Activated T-cell treated with anti-CD3 and anti-CD28 coated beads, Interleukin-2, amount 50 U/mL, for 24 hours (primary cell): Measurements from ENCODE around the gene SLC1A2.
A peak's percentile ranks its signal among the peaks of the same experiment; 100 is the strongest.

ENCODE experiments used
- DNase-seq: peaks from one replicate; pipeline ENCODE4 v3.0.0-alpha.2; 2020
- H3K27ac Mint-ChIP-seq: 2 replicates; pipeline ENCODE4 v1.8.0; 2020; ENCODE audit warnings: mild to moderate bottlenecking, mixed read lengths
- H3K27me3 Mint-ChIP-seq: 2 replicates; pipeline ENCODE4 v1.8.0; 2020; ENCODE audit warnings: mixed read lengths
- H3K36me3 Mint-ChIP-seq: 2 replicates; pipeline ENCODE4 v1.8.0; 2020; ENCODE audit warnings: low read depth, mixed read lengths
- H3K4me1 Mint-ChIP-seq: 2 replicates; pipeline ENCODE4 v1.8.0; 2020; ENCODE audit warnings: low read depth, mixed read lengths
- H3K4me3 Mint-ChIP-seq: 2 replicates; pipeline ENCODE4 v1.8.0; 2020; ENCODE audit warnings: mild to moderate bottlenecking, moderate library complexity, mixed read lengths
- H3K9me3 Mint-ChIP-seq: 2 replicates; pipeline ENCODE4 v1.8.0; 2020; ENCODE audit warnings: mixed read lengths

The SLC1A2 gene

GRCh38 chr11:35424157-35424940, 5.0 kb upstream of the SLC1A2 start:
- H3K4me3 Mint-ChIP-seq = no peak overlapping the region
- DNase-seq = no peak
- peaks cover 7% of the 10 kb centered on the region for H3K4me1 Mint-ChIP-seq
- H3K27ac Mint-ChIP-seq = no peak overlapping the region
- H3K27me3 Mint-ChIP-seq = peaks cover 82% of the 10 kb centered on the region
- H3K36me3 Mint-ChIP-seq = no peaks in the 10 kb centered on the region
- H3K9me3 Mint-ChIP-seq = no peaks in the 10 kb centered on the region

GRCh38 chr11:35420371-35420770, 1.0 kb upstream of the SLC1A2 start:
- Mint-ChIP-seq H3K4me3 (peak overlapping the region; percentile 58), H3K9me3 (no peaks in the 10 kb centered on the region), H3K4me1 (peaks cover 12% of the 10 kb centered on the region), H3K27ac (no peak overlapping the region), H3K27me3 (peaks cover 85% of the 10 kb centered on the region), H3K36me3 (no peaks in the 10 kb centered on the region)
- DNase-seq = no peak

GRCh38 chr11:35419830-35420333, 524 bp upstream of the SLC1A2 start:
- Mint-ChIP-seq H3K4me3 (peak overlapping the region; percentile 58), H3K4me1 (peaks cover 12% of the 10 kb centered on the region), H3K36me3 (no peaks in the 10 kb centered on the region), H3K27ac (no peak overlapping the region), H3K27me3 (peaks cover 85% of the 10 kb centered on the region), H3K9me3 (no peaks in the 10 kb centered on the region)
- no peak for DNase-seq

- H3K4me3 Mint-ChIP-seq = peak overlapping the region; percentile 65
- H3K27ac Mint-ChIP-seq = no peak overlapping the region
- H3K27me3 Mint-ChIP-seq = peaks cover 89% of the 10 kb centered on the region
- H3K4me1 Mint-ChIP-seq = peaks cover 12% of the 10 kb centered on the region
- peak; percentile 49 for DNase-seq
- no peaks in the 10 kb centered on the region for H3K36me3 Mint-ChIP-seq
- H3K9me3 Mint-ChIP-seq = no peaks in the 10 kb centered on the region
Observed at GRCh38 chr11:35418282-35419183, 825 bp downstream of the SLC1A2 start.

DNA sequence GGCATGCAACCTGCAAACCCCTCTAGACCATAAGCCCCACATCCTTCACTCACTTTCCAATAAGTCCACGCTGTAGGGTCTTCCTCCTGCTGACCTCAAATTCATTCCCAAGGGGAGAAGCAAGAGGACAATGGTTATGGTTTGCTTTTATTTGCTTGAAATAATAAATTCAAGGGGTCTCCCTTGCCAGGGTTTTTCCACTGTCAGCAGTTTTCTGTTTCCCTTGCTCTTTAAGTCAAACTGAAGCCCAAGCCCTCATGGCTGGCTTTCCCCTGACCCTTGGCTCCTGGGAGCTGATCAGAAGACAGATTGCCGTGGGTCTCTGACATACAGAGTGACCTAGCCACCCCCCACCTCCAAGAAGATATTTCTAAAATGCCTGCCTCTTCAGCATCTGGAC, 3.9 kb downstream of the SLC1A2 start:
- H3K4me1 Mint-ChIP-seq = peaks cover 12% of the 10 kb centered on the region
- H3K4me3 Mint-ChIP-seq = no peak overlapping the region
- no peak overlapping the region for H3K27ac Mint-ChIP-seq
- H3K9me3 Mint-ChIP-seq = no peaks in the 10 kb centered on the region
- H3K27me3 Mint-ChIP-seq = peaks cover 69% of the 10 kb centered on the region
- no peak for DNase-seq
- H3K36me3 Mint-ChIP-seq = no peaks in the 10 kb centered on the region

DNA sequence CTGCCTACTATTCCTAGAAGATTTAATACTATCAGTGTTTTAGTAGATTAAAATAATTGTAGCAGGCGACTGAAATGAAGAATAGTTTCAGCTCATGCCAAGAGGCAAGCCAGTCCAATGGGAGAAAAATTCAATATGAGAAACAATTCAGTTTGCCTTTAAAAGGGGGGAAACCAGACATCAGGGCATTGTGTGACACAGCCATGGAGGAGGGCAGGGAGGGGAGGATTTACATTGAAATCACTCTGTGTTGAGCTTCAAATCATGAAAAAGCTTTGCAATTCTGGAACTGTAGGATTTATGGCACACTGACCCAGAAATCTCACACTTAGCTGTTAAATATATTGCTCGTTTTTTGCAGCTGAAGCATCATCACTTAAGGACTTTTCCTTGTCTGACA, 4.6 kb downstream of the SLC1A2 start:
- H3K27ac Mint-ChIP-seq = no peak overlapping the region
- peaks cover 65% of the 10 kb centered on the region for H3K27me3 Mint-ChIP-seq
- no peaks in the 10 kb centered on the region for H3K36me3 Mint-ChIP-seq
- H3K9me3 Mint-ChIP-seq = no peaks in the 10 kb centered on the region
- no peak for DNase-seq
- no peak overlapping the region for H3K4me3 Mint-ChIP-seq
- peaks cover 7% of the 10 kb centered on the region for H3K4me1 Mint-ChIP-seq

- Mint-ChIP-seq H3K4me3 (no peak overlapping the region), H3K36me3 (no peaks in the 10 kb centered on the region), H3K27ac (no peak overlapping the region), H3K4me1 (peaks cover 5% of the 10 kb centered on the region), H3K27me3 (peaks cover 62% of the 10 kb centered on the region), H3K9me3 (no peaks in the 10 kb centered on the region)
- DNase-seq = no peak
Observed at GRCh38 chr11:35414311-35414710, 5.0 kb downstream of the SLC1A2 start.

- Mint-ChIP-seq H3K36me3 (no peaks in the 10 kb centered on the region), H3K4me1 (peaks cover 5% of the 10 kb centered on the region), H3K27me3 (peaks cover 57% of the 10 kb centered on the region), H3K9me3 (no peaks in the 10 kb centered on the region), H3K27ac (no peak overlapping the region), H3K4me3 (no peak overlapping the region)
- no peak for DNase-seq
Observed at GRCh38 chr11:35413598-35413997, 5.8 kb downstream of the SLC1A2 start.

- H3K4me3 Mint-ChIP-seq = no peak overlapping the region
- H3K4me1 Mint-ChIP-seq = no peaks in the 10 kb centered on the region
- H3K27me3 Mint-ChIP-seq = peaks cover 44% of the 10 kb centered on the region
Observed at GRCh38 chr11:35412285-35412684, 7.1 kb downstream of the SLC1A2 start.

GRCh38 chr11:35407041-35407440, 12.3 kb downstream of the SLC1A2 start:
- Mint-ChIP-seq H3K27ac (no peak overlapping the region), H3K36me3 (no peaks in the 10 kb centered on the region), H3K4me3 (no peak overlapping the region), H3K9me3 (no peaks in the 10 kb centered on the region), H3K4me1 (peaks cover 1% of the 10 kb centered on the region), H3K27me3 (peaks cover 20% of the 10 kb centered on the region)
- no peak for DNase-seq

More at GRCh38 chr11:35412285-35412684, 7.1 kb downstream of the SLC1A2 start:
- Mint-ChIP-seq H3K9me3 (no peaks in the 10 kb centered on the region), H3K27ac (no peak overlapping the region), H3K36me3 (no peaks in the 10 kb centered on the region)
- no peak for DNase-seq

DNA sequence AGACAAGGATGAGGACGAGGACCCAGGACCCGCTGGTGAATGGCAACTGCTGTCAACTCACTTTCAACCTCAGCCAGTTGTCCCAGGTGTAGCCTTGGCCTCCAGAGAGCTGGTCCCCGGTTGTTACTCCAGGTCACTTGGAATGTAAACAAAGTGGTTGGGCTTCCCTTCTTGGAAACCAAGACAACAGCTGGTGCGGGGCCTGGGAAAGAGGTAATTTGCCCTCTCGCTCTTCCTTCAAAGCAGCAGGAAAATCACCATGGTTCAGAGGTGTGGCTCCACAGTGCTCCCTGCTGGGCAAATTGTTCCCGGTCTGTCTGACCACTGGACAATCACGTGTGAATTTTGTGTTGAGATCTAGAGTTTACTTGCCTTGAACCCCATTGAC, 15.0 kb downstream of the SLC1A2 start:
- Mint-ChIP-seq H3K27me3 (peaks cover 7% of the 10 kb centered on the region), H3K4me1 (peaks cover 1% of the 10 kb centered on the region), H3K4me3 (no peak overlapping the region), H3K27ac (no peak overlapping the region), H3K9me3 (no peaks in the 10 kb centered on the region), H3K36me3 (no peaks in the 10 kb centered on the region)
- no peak for DNase-seq

DNA sequence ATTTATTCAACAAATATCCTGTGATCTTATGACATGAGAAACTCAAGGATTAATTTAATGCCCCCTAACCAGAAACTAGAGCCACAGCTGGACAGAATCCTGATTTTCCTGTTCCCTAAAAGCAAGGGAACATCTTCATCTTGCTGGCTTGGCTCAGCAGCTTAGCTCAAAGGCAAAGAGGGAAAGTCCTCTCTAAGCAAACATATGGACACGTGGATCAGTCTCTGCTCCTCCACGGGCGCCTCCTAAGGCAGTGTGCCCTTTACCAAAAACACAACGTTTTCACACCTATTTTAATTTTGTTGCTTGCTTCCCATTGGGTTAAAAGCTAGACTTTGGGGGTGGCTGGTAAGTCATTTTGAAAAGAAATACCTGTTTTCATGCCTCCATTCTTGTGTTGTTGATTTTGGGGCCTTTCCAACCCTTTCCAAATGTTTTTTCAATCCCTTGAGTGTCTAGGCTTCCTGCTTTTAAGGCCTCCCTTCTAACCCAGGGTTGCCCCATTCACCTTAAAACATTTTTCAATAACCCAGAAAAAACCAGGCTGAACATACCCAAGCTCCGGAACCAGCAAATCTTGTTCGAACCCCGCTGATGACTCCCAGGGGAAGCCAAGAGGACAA, 15.5 kb downstream of the SLC1A2 start:
- Mint-ChIP-seq H3K4me1 (peaks cover 1% of the 10 kb centered on the region), H3K36me3 (no peaks in the 10 kb centered on the region), H3K27ac (no peak overlapping the region), H3K4me3 (no peak overlapping the region), H3K9me3 (no peaks in the 10 kb centered on the region), H3K27me3 (peaks cover 7% of the 10 kb centered on the region)
- DNase-seq = no peak

DNA sequence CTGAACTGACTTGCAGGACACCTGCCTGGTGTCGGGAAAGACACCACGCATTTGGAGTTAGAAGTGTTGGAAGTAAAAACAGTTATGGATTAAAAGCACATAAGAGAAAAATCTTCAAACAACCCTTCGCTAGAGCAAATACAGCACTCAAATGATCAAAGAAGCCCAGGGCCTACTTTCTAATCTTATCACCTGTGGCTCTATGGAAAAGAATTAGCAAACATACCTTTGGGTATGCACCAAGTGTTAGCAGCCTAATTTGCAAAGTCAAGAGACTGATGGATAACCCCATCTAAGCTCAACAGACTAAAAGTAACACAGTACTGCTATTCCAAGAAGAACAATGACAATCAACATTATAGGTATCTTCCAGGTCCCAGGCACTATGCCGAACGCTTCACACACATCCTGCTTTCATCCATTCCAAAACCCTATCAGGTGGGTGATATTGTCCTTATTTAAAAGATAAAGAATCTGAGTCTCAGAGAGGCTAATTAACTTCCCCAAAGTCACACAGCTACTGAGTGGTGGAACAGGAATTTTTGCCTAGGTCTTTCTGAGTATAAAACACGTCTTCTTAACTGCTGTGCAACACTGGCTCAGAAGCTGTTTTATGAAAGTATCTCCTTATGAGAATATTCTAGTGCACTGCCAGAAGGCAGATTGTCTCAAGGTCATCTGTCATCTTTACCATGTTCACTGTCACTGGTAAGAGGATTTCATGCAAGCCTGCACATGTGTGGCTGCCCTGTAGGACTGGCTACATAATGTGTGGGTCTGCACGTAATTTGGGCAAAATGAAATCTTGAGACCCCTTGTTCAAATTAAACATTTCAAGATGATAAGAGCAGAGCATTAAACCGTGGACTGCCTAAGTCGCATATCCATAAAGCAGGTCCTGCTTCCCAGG, 16.4 kb downstream of the SLC1A2 start:
- DNase-seq = no peak
- Mint-ChIP-seq H3K4me1 (peaks cover 1% of the 10 kb centered on the region), H3K9me3 (no peaks in the 10 kb centered on the region), H3K27ac (no peak overlapping the region), H3K4me3 (no peak overlapping the region), H3K36me3 (no peaks in the 10 kb centered on the region), H3K27me3 (peaks cover 11% of the 10 kb centered on the region)

DNA sequence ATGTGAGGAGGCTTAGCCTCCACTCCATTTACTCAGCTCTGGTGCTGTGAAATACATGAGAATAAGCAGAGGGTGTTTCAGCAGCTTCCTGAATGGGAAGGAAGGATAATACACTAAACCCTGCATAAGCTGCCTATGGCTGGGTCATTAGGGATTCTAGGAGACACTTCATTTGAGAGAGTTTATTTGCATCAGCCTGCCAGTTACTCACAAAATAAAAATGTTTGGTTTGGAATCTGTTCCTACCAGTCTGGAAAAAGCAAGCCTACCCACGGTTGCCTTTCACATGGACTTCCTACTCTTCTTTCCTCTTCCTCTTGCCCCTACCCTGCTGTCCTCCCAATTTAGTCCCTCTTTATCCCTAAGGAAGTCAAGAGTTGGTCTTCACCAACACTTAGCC, 20.5 kb downstream of the SLC1A2 start:
- no peaks in the 10 kb centered on the region for H3K36me3 Mint-ChIP-seq
- no peak overlapping the region for H3K27ac Mint-ChIP-seq
- H3K27me3 Mint-ChIP-seq = peaks cover 9% of the 10 kb centered on the region
- H3K9me3 Mint-ChIP-seq = no peaks in the 10 kb centered on the region
- DNase-seq = no peak
- H3K4me3 Mint-ChIP-seq = no peak overlapping the region
- no peaks in the 10 kb centered on the region for H3K4me1 Mint-ChIP-seq
